Measurements from ENCODE around the gene CC2D1A.
A peak's percentile ranks its signal among the peaks of the same experiment; 100 is the strongest.

The CC2D1A gene

DNA sequence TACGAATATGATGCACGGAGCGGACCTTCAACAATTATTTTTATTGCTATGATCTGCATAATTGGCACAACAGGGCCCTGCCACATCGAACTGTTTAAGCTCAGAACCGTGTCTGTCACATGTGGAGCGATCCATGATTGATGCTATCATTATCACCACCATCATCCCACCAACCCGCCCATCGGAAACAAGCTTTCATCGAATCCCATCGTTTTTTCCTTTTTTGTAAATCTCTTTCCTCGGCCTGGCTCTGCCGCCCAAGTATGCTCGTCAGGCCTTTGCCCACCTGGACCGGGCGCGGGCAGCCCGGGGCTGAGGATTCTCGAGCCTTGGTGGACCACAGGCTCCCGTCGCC, 45.8 kb downstream of the CC2D1A start:
- peak overlapping the region; percentile 48 for H3K4me3 ChIP-seq (ENCODE audit: low read length)
- no peak for DNase-seq (ENCODE audit: low read depth)
- TF ChIP-seq, protein P1, sequence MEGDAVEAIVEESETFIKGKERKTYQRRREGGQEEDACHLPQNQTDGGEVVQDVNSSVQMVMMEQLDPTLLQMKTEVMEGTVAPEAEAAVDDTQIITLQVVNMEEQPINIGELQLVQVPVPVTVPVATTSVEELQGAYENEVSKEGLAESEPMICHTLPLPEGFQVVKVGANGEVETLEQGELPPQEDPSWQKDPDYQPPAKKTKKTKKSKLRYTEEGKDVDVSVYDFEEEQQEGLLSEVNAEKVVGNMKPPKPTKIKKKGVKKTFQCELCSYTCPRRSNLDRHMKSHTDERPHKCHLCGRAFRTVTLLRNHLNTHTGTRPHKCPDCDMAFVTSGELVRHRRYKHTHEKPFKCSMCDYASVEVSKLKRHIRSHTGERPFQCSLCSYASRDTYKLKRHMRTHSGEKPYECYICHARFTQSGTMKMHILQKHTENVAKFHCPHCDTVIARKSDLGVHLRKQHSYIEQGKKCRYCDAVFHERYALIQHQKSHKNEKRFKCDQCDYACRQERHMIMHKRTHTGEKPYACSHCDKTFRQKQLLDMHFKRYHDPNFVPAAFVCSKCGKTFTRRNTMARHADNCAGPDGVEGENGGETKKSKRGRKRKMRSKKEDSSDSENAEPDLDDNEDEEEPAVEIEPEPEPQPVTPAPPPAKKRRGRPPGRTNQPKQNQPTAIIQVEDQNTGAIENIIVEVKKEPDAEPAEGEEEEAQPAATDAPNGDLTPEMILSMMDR (IDR thresholded peaks at IDR 0.05; ENCODE audit: insufficient read depth, low read depth, low read length, missing control alignments) = no peak

DNA sequence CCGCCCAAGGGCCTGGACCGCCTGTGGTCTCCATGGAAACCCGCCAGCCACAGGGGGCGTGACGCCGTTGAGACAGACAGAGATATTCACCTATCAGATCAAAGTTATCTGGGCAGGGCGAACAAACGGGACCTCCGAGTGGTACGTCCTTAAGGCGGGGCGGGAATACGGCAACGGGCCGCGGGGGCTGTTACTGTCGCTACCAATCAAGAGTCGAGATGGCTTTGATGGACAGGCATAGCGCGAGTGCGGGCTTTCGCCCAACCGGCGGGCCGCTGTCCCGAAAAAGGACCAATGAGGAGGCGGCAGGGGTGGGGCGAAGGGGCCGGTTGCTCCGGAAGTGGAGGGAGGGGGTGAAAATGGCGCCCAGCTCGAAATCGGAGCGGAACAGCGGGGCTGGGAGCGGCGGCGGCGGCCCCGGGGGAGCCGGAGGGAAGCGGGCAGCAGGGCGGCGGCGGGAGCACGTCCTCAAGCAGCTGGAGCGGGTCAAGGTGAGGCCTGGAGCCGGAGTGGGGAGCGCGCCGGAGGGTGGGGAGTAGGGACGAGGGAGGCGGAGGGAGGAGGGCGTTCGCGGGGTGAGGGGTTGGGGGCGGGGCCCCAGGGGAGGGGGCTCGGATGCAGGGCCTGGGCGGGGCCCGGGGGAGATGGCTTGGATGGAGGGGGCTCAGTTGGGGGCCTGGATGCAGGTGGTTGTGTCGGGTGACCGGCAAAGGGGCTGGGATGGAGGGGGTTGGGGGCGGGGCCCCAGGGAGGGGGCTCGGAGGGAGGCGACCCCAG, 46.3 kb downstream of the CC2D1A start, which contains the start of gene DCAF15:
DCAF15 (plus strand) TSS at position 356 of the 777 bp plus-strand sequence; CDS start at position 360, 4 bp downstream.
- DNase-seq (ENCODE audit: low read depth) = peak; percentile 100
- TF ChIP-seq, protein P1 (IDR thresholded peaks at IDR 0.05; ENCODE audit: insufficient read depth, low read depth, low read length, missing control alignments) = no peak
- peak within 1 kb of the TSS; percentile 64 for H3K4me3 ChIP-seq (ENCODE audit: low read length)

DNA sequence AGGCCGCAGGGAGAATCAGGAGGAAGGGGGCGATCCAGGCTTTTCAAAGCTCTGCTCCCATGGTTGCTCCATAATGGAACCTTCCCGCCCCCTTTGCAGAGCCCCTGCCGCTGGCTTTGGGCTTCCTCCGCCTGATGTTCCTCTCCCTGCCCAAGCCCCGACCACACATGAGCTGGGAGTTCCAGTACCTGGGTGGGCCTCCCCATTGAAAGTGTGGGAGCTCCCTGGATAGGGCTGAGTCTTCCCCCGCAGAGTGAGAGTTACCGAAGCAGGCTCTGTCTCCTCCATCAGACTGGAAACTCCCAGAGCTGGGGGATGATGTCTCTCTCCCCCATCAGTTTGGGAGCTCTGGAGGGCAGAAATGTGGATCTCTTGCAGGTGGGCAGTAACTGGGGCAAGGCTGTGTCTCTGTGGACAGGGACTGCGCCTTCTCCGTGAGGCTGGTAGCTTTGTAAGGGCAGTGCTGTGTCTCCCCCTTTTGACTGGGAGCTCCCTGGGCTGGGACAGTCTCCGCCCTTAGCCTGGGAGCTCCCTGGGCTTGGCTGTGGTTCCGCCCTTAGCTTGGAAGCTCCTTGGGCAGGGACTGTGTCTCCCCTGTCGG, 47.0 kb downstream of the CC2D1A start:
- TF ChIP-seq, protein P1 (IDR thresholded peaks at IDR 0.05; ENCODE audit: insufficient read depth, low read depth, low read length, missing control alignments) = peak; percentile 35
- peak overlapping the region; percentile 64 for H3K4me3 ChIP-seq (ENCODE audit: low read length)
- peak; percentile 79 for DNase-seq (ENCODE audit: low read depth)

DNA sequence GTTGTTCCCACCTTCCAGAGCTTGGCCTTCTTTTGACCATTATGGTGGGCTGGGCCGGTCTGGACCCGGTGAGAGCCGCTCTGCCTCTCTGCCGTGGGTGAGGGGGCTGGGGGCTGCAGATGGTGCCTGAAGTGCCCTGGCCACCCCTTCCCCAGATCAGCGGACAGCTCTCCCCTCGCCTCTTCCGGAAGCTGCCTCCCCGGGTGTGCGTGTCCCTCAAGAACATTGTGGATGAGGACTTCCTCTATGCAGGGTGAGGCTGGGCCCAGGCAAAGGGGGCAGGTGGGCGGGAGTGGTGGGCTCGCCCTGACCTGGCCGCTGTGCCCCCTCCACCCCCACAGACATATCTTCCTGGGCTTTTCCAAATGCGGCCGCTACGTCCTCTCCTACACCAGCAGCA, 48.2 kb downstream of the CC2D1A start:
- no peak overlapping the region for H3K4me3 ChIP-seq (ENCODE audit: low read length)
- no peak for DNase-seq (ENCODE audit: low read depth)
- TF ChIP-seq, protein P1 (IDR thresholded peaks at IDR 0.05; ENCODE audit: insufficient read depth, low read depth, low read length, missing control alignments) = no peak

DNA sequence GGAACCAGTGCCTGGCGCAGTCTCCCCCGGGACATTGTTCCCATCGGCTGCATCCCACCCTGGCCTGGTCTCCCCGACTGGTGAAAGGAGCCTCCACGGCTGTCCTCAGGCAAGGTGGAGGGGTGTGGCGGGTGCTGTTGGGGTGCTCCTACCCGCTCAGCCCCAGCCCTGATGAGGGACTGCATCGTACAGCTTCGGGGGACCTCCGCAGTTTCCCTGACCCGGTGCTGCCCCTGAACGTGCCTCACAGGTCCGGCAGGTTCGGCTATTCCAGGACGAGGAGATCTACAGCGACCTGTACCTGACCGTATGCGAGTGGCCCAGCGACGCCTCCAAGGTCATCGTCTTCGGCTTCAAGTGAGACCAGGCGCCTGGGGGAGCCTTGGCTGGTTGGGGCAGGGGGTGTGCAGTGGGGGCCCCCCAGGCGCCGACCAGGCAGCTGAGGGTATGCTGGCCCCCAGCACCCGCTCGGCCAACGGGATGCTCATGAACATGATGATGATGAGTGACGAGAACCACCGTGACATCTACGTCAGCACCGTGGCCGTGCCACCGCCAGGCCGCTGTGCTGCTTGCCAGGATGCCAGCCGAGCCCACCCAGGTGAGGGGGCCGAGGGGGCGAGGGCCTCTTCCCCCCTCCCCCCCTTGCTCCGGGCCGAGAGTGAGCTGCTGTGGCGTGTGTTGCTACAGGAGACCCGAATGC, 49.8 kb downstream of the CC2D1A start:
- no peak overlapping the region for H3K4me3 ChIP-seq (ENCODE audit: low read length)
- TF ChIP-seq, protein P1 (IDR thresholded peaks at IDR 0.05; ENCODE audit: insufficient read depth, low read depth, low read length, missing control alignments) = no peak
- no peak for DNase-seq (ENCODE audit: low read depth)

DNA sequence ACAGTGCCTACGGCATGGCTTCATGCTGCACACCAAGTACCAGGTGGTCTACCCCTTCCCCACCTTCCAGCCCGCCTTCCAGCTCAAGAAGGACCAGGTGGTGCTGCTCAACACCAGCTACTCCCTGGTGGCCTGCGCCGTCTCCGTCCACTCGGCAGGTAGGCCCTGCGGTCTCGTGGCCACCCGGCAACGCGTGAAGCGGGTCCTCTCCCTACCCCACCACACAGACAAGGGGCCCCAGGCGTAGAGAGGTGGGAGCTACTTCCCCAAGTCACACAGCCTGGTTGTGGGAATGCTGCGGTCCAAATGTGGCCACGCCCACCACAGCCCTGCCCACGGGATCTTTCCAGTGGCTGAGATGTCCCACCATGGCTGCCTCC, 50.4 kb downstream of the CC2D1A start:
- no peak overlapping the region for H3K4me3 ChIP-seq (ENCODE audit: low read length)
- no peak for DNase-seq (ENCODE audit: low read depth)
- TF ChIP-seq, protein P1 (IDR thresholded peaks at IDR 0.05; ENCODE audit: insufficient read depth, low read depth, low read length, missing control alignments) = no peak

All from epithelial cell of esophagus (primary cell).